ENCODE results near the gene TEKT2. TPM values are rescaled to one million over a fixed set of nuclear protein-coding genes. Genes with fewer than 3 reads are reported as not detected.

Gene TEKT2
- polyA plus RNA-seq (2012; ENCODE audit: missing spikeins): 0.17 TPM

- no peak for FAIRE-seq
- TF ChIP-seq TAF1 (IDR thresholded peaks at IDR 0.05; ENCODE audit: borderline replicate concordance, low read depth, low read length) (no peak), POLR2A (IDR thresholded peaks at IDR 0.05; ENCODE audit: low read depth, low read length) (no peak), POLR2AphosphoS5 (IDR thresholded peaks at IDR 0.05; ENCODE audit: low read depth, low read length) (no peak)
- DNase-seq (ENCODE audit: insufficient read length): no peak
Measured at GRCh38 chr1:36083635-36084496, at the start of gene TEKT2. TSS of gene TEKT2 (plus strand) at chr1:36084094. CDS start at chr1:36084922, 828 bp downstream.

GRCh38 chr1:36034692-36035091 lies 49.2 kb upstream of the TEKT2 start:
- no peak for FAIRE-seq
- no peak for DNase-seq (ENCODE audit: insufficient read length)
- TF ChIP-seq POLR2AphosphoS5 (IDR thresholded peaks at IDR 0.05; ENCODE audit: low read depth, low read length) (no peak), TAF1 (IDR thresholded peaks at IDR 0.05; ENCODE audit: borderline replicate concordance, low read depth, low read length) (no peak), POLR2A (IDR thresholded peaks at IDR 0.05; ENCODE audit: low read depth, low read length) (no peak)

- DNase-seq (ENCODE audit: insufficient read length): no peak
- peak; percentile 42 for FAIRE-seq
- TF ChIP-seq POLR2A (IDR thresholded peaks at IDR 0.05; ENCODE audit: low read depth, low read length) (no peak), TAF1 (IDR thresholded peaks at IDR 0.05; ENCODE audit: borderline replicate concordance, low read depth, low read length) (no peak), POLR2AphosphoS5 (IDR thresholded peaks at IDR 0.05; ENCODE audit: low read depth, low read length) (no peak)
Measured at GRCh38 chr1:36035154-36035553, 48.7 kb upstream of the TEKT2 start.

- FAIRE-seq (peak; percentile 42), DNase-seq (ENCODE audit: insufficient read length) (no peak)
- no peak for TF ChIP-seq TAF1 (IDR thresholded peaks at IDR 0.05; ENCODE audit: borderline replicate concordance, low read depth, low read length)
Measured at GRCh38 chr1:36040238-36040637, 43.7 kb upstream of the TEKT2 start.

- TF ChIP-seq TAF1 (IDR thresholded peaks at IDR 0.05; ENCODE audit: borderline replicate concordance, low read depth, low read length) (no peak), POLR2A (IDR thresholded peaks at IDR 0.05; ENCODE audit: low read depth, low read length) (no peak), POLR2AphosphoS5 (IDR thresholded peaks at IDR 0.05; ENCODE audit: low read depth, low read length) (no peak)
- FAIRE-seq (no peak), DNase-seq (ENCODE audit: insufficient read length) (no peak)
Measured at GRCh38 chr1:36051821-36052220, 32.1 kb upstream of the TEKT2 start.

GRCh38 chr1:36053978-36054377 lies 29.9 kb upstream of the TEKT2 start:
- FAIRE-seq (no peak), DNase-seq (ENCODE audit: insufficient read length) (no peak)
- no peak for TF ChIP-seq TAF1 (IDR thresholded peaks at IDR 0.05; ENCODE audit: borderline replicate concordance, low read depth, low read length)
- no peak for TF ChIP-seq POLR2A (IDR thresholded peaks at IDR 0.05; ENCODE audit: low read depth, low read length)
- no peak for TF ChIP-seq POLR2AphosphoS5 (IDR thresholded peaks at IDR 0.05; ENCODE audit: low read depth, low read length)

GRCh38 chr1:36055706-36056105 lies 28.2 kb upstream of the TEKT2 start:
- no peak for DNase-seq (ENCODE audit: insufficient read length)
- no peak for FAIRE-seq
- TF ChIP-seq TAF1 (IDR thresholded peaks at IDR 0.05; ENCODE audit: borderline replicate concordance, low read depth, low read length) (no peak), POLR2AphosphoS5 (IDR thresholded peaks at IDR 0.05; ENCODE audit: low read depth, low read length) (no peak), POLR2A (IDR thresholded peaks at IDR 0.05; ENCODE audit: low read depth, low read length) (no peak)

GRCh38 chr1:36062315-36062714 lies 21.6 kb upstream of the TEKT2 start:
- DNase-seq (ENCODE audit: insufficient read length) (no peak), FAIRE-seq (no peak)
- TF ChIP-seq POLR2A (IDR thresholded peaks at IDR 0.05; ENCODE audit: low read depth, low read length) (no peak), TAF1 (IDR thresholded peaks at IDR 0.05; ENCODE audit: borderline replicate concordance, low read depth, low read length) (no peak), POLR2AphosphoS5 (IDR thresholded peaks at IDR 0.05; ENCODE audit: low read depth, low read length) (no peak)

- FAIRE-seq: no peak
- no peak for DNase-seq (ENCODE audit: insufficient read length)
- TF ChIP-seq TAF1 (IDR thresholded peaks at IDR 0.05; ENCODE audit: borderline replicate concordance, low read depth, low read length): no peak
- no peak for TF ChIP-seq POLR2A (IDR thresholded peaks at IDR 0.05; ENCODE audit: low read depth, low read length)
- TF ChIP-seq POLR2AphosphoS5 (IDR thresholded peaks at IDR 0.05; ENCODE audit: low read depth, low read length): no peak
Measured at GRCh38 chr1:36067871-36068270, 16.0 kb upstream of the TEKT2 start.

GRCh38 chr1:36068866-36069265 lies 15.0 kb upstream of the TEKT2 start:
- FAIRE-seq (no peak), DNase-seq (ENCODE audit: insufficient read length) (no peak)
- TF ChIP-seq TAF1 (IDR thresholded peaks at IDR 0.05; ENCODE audit: borderline replicate concordance, low read depth, low read length) (no peak), POLR2AphosphoS5 (IDR thresholded peaks at IDR 0.05; ENCODE audit: low read depth, low read length) (no peak), POLR2A (IDR thresholded peaks at IDR 0.05; ENCODE audit: low read depth, low read length) (no peak)

- TF ChIP-seq POLR2A (IDR thresholded peaks at IDR 0.05; ENCODE audit: low read depth, low read length) (no peak), TAF1 (IDR thresholded peaks at IDR 0.05; ENCODE audit: borderline replicate concordance, low read depth, low read length) (no peak), POLR2AphosphoS5 (IDR thresholded peaks at IDR 0.05; ENCODE audit: low read depth, low read length) (no peak)
- no peak for FAIRE-seq
Measured at GRCh38 chr1:36070349-36070748, 13.5 kb upstream of the TEKT2 start.

GRCh38 chr1:36076979-36077573 lies 6.8 kb upstream of the TEKT2 start:
- no peak for FAIRE-seq
- no peak for DNase-seq (ENCODE audit: insufficient read length)
- TF ChIP-seq POLR2A (IDR thresholded peaks at IDR 0.05; ENCODE audit: low read depth, low read length) (no peak), TAF1 (IDR thresholded peaks at IDR 0.05; ENCODE audit: borderline replicate concordance, low read depth, low read length) (no peak), POLR2AphosphoS5 (IDR thresholded peaks at IDR 0.05; ENCODE audit: low read depth, low read length) (no peak)

More at GRCh38 chr1:36070349-36070748, 13.5 kb upstream of the TEKT2 start:
- no peak for DNase-seq (ENCODE audit: insufficient read length)

All from GM12892 (cell line).